Measurements from ENCODE around the gene IPO5.
"Not testable (repeated sequence)": the region's sequence is repeated elsewhere in the genome, so short reads cannot be mapped to it uniquely, and the experiment has no call there.

IPO5 gene

GRCh38 chr13:98033277-98034247, 80.1 kb downstream of the IPO5 start:
- no peak for TF ChIP-seq CTCF (IDR thresholded peaks at IDR 0.05; ENCODE audit: extremely low read depth, missing control alignments)
- no peak for DNase-seq (ENCODE audit: low spot score)

- TF ChIP-seq CTCF (IDR thresholded peaks at IDR 0.05; ENCODE audit: extremely low read depth, missing control alignments): no peak
- no peak for DNase-seq (ENCODE audit: low spot score)
These were observed 81.9 kb downstream of the IPO5 start for GRCh38 chr13:98035373-98035772.

GRCh38 chr13:98036564-98037302, 83.3 kb downstream of the IPO5 start:
- DNase-seq (ENCODE audit: low spot score): not testable (repeated sequence)

GRCh38 chr13:98039261-98039660, 85.8 kb downstream of the IPO5 start:
- TF ChIP-seq CTCF (IDR thresholded peaks at IDR 0.05; ENCODE audit: extremely low read depth, missing control alignments): no peak
- no peak for DNase-seq (ENCODE audit: low spot score)

GRCh38 chr13:98039964-98040363, 86.5 kb downstream of the IPO5 start:
- no peak for TF ChIP-seq CTCF (IDR thresholded peaks at IDR 0.05; ENCODE audit: extremely low read depth, missing control alignments)
- no peak for DNase-seq (ENCODE audit: low spot score)

- TF ChIP-seq CTCF (IDR thresholded peaks at IDR 0.05; ENCODE audit: extremely low read depth, missing control alignments): no peak
- no peak for DNase-seq (ENCODE audit: low spot score)
These were observed 87.8 kb downstream of the IPO5 start for GRCh38 chr13:98041081-98041820.

DNA sequence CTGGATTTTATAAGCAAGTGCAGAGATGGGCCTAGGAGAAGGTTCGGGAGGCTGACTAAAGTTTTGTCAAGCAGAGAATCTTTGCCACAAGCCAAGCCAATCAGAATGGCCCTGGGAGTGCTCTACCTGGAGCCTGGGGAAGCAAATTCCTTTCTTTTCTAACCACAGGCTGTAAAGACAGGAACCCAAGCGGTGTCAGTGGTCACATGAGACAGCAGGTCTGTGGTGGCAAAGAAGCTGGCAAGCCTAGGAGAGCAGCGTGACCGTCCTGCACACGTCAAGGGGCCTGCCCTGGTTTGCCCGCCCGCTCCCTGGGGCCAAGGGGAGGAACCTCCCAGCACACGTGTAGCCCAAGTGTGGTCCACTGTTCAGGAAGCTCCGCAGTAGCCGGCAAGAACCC, 90.8 kb downstream of the IPO5 start:
- no peak for TF ChIP-seq CTCF (IDR thresholded peaks at IDR 0.05; ENCODE audit: extremely low read depth, missing control alignments)
- DNase-seq (ENCODE audit: low spot score): no peak

- not testable (repeated sequence) for DNase-seq (ENCODE audit: low spot score)
These were observed 94.3 kb downstream of the IPO5 start for GRCh38 chr13:98047785-98048184.

Measured in GM20000 (cell line).